Endothelial cell of umbilical vein (primary cell): Measurements from ENCODE around the gene MAP1S. TPM values are rescaled to one million over a fixed set of nuclear protein-coding genes. Genes with fewer than 3 reads are reported as not detected.
A peak's percentile ranks its signal among the peaks of the same experiment; 100 is the strongest.

Experiments used
- BruUV-seq: library from RNA; stranded (reverse); fragments of 400-500 nt; replicated peaks from 2 replicates; lab custom pipeline; 2021; lab: Mats Ljungman, UMichigan
- CTCF ChIA-PET: fragments of 300-600, 350-600 bp; sonication (Branson Sonifier 250); formaldehyde crosslinking; loops from one replicate; lab custom pipeline; 2021; ENCODE audit warnings: antibody characterized with exemption, inconsistent platforms; lab: Charles Lee
- POLR2A ChIA-PET: fragments of 300-600, 350-600 bp; sonication (Branson Sonifier 250); formaldehyde crosslinking; loops from one replicate; lab custom pipeline; 2021; ENCODE audit warnings: antibody characterized with exemption, inconsistent platforms; lab: Charles Lee
- DNase-seq: peaks from one replicate; pipeline ENCODE4 v3.0.0-alpha.2; 2011; ENCODE audit warnings: low read depth, low spot score
- FAIRE-seq: peaks from 2 replicates; lab custom pipeline; 2011; peaks lifted over from hg19 to GRCh38; lab: Jason Lieb, UNC
- H2AFZ ChIP-seq: 2 replicates; pipeline ENCODE4 v1.6.0; 2012; ENCODE audit warnings: low read depth, low read length, control low read depth, inconsistent platforms
- H3K27ac ChIP-seq: 2 replicates; pipeline ENCODE4 v1.5.1; 2011; ENCODE audit warnings: low read depth, mild to moderate bottlenecking, control low read depth, low read length, moderate library complexity; ENCODE audit not compliant: insufficient read depth
- H3K27me3 ChIP-seq, 2 experiments: 2 replicates each; pipeline versions ENCODE4 v1.6.0 to v1.6.1; 2011; ENCODE audit warnings: low read length in 2 of 2, mixed read lengths in 1 of 2; ENCODE audit not compliant: control insufficient read depth in 2 of 2, insufficient read depth in 2 of 2
- H3K36me3 ChIP-seq, 2 experiments: 2 replicates in 1 of 2; 3 replicates in 1 of 2; pipeline ENCODE4 v1.5.1; 2011; ENCODE audit warnings: low read length in 2 of 2, mild to moderate bottlenecking in 1 of 2, moderate library complexity in 1 of 2; ENCODE audit not compliant: control insufficient read depth in 2 of 2, insufficient read depth in 2 of 2; ENCODE audit errors: extremely low read depth in 1 of 2
- H3K4me1 ChIP-seq: 3 replicates; pipeline ENCODE4 v1.5.1; 2011; ENCODE audit warnings: mild to moderate bottlenecking, low read length; ENCODE audit not compliant: control insufficient read depth, insufficient read depth; ENCODE audit errors: extremely low read depth
- H3K4me2 ChIP-seq: 2 replicates; pipeline ENCODE4 v1.6.1; 2011; ENCODE audit warnings: low read length, control low read depth, mixed read lengths; ENCODE audit not compliant: insufficient read depth
- H3K4me3 ChIP-seq, 3 experiments: fragments of 200-600 bp in 1 of 3; sonication (generic), shearing (Covaris generic) in 1 of 3; replicated peaks in 1 of 3; 2 replicates each; pipeline ENCODE4 v1.5.1; 2011 to 2016; ENCODE audit warnings: control low read depth in 3 of 3, low read length in 3 of 3, mild to moderate bottlenecking in 2 of 3, inconsistent platforms in 1 of 3, low read depth in 1 of 3, moderate library complexity in 1 of 3; ENCODE audit not compliant: insufficient read depth in 1 of 3
- H3K79me2 ChIP-seq: 2 replicates; pipeline ENCODE4 v1.6.0; 2012; ENCODE audit warnings: low read length, inconsistent platforms; ENCODE audit not compliant: control insufficient read depth, insufficient read depth
- H3K9ac ChIP-seq: replicated peaks from 2 replicates; pipeline ENCODE3; 2011; ENCODE audit warnings: low read length, control low read depth; ENCODE audit not compliant: insufficient read depth; ENCODE audit errors: extremely low read depth
- H3K9me1 ChIP-seq: replicated peaks from 3 replicates; pipeline ENCODE4 v1.6.0; 2011; ENCODE audit warnings: mild to moderate bottlenecking, low read length; ENCODE audit not compliant: control insufficient read depth, insufficient read depth; ENCODE audit errors: extremely low read depth
- H3K9me3 ChIP-seq: replicated peaks from 2 replicates; pipeline ENCODE4 v1.5.1; 2012; ENCODE audit warnings: low read length, inconsistent platforms; ENCODE audit not compliant: control insufficient read depth, insufficient read depth
- H4K20me1 ChIP-seq: replicated peaks from 2 replicates; pipeline ENCODE3; 2011; ENCODE audit warnings: mild to moderate bottlenecking, low read length; ENCODE audit not compliant: control insufficient read depth, insufficient read depth; ENCODE audit errors: extremely low read depth
- CTCF ChIP-seq, 2 donors: IDR thresholded peaks; 1 replicate in 1 of 2; 2 replicates in 1 of 2; pipeline ENCODE4 v1.5.1; 2011; ENCODE audit warnings: low read length in 2 of 2, mild to moderate bottlenecking in 2 of 2, moderate library complexity in 2 of 2, control low read depth in 1 of 2, inconsistent platforms in 1 of 2, low read depth in 1 of 2; ENCODE audit not compliant: insufficient read depth in 1 of 2; ENCODE audit errors: extremely low read depth in 1 of 2
- EZH2 ChIP-seq: IDR thresholded peaks from 2 replicates; pipeline ENCODE4 v1.6.1; 2012; ENCODE audit warnings: borderline replicate concordance, low read depth, mild to moderate bottlenecking, moderate library complexity, low read length, inconsistent platforms; ENCODE audit not compliant: severe bottlenecking
- GATA2 ChIP-seq: IDR thresholded peaks from 2 replicates; pipeline ENCODE4 v1.7.0; 2011; ENCODE audit warnings: low read depth, mild to moderate bottlenecking, moderate library complexity, mixed read lengths, low read length; ENCODE audit not compliant: insufficient read length, insufficient read depth
- MAX ChIP-seq: IDR thresholded peaks from 2 replicates; pipeline ENCODE4 v1.6.1; 2011; ENCODE audit not compliant: insufficient read depth, insufficient read length
- POLR2AphosphoS5 ChIP-seq: IDR thresholded peaks from 2 replicates; pipeline ENCODE4 v1.6.1; 2012; ENCODE audit warnings: low read depth, mild to moderate bottlenecking, control low read depth, low read length, moderate library complexity; ENCODE audit not compliant: insufficient read depth
- dilution Hi-C: fragments of 300-500 bp; cut with MboI; formaldehyde crosslinking; loops from one replicate; pipeline ENCODE4 v1.15.0; 2019; ENCODE audit warnings: low sequenced_read_pairs; ENCODE audit not compliant: extremely low pct_ligation_motif_present
- intact Hi-C: fragments of 100-400 bp; cut with micrococcal nuclease; formaldehyde crosslinking; loops from one replicate; pipeline ENCODE4 v1.10.0; 2022
- polyA plus RNA-seq, 4 experiments: library from polyadenylated mRNA; depleted of rRNA in 3 of 4; stranded (reverse) in 3 of 4; unstranded in 1 of 4; fragments of >200 nt; gene quantifications; 2 replicates each; pipeline versions ENCODE4 v1.2.1 to v1.2.3, GENCODE V29; 2011 to 2012; ENCODE audit warnings: missing spikeins in 1 of 4
- total RNA-seq: library from RNA; stranded (reverse); gene quantifications from 2 replicates; pipeline ENCODE4 v1.2.3, GENCODE V29; 2021

The MAP1S gene
- total and polyA plus RNA-seq, 2 donors (not counting 3 experiments of a cell fraction or from before 2014, with no cell fraction given) = 94.8 to 143 TPM

- no peaks in the 10 kb centered on the region for H3K4me1 ChIP-seq
- TF ChIP-seq EZH2 (no peak), GATA2 (no peak), MAX (no peak), POLR2AphosphoS5 (no peak), CTCF (IDR thresholded peaks at IDR 0.05; ENCODE audit: extremely low read depth in 1 of 2, insufficient read depth in 1 of 2, low read depth in 1 of 2, low read length in 2 of 2) (peak; percentile 85)
Observed at GRCh38 chr19:17703824-17704463, 15.3 kb upstream of the MAP1S start.

More at GRCh38 chr19:17703824-17704463, 15.3 kb upstream of the MAP1S start:
- H4K20me1 ChIP-seq = no peaks in the 10 kb centered on the region
- H3K27ac ChIP-seq = no peak overlapping the region
- POLR2A ChIA-PET = interaction anchor here (0.5 to 1.1 kb wide), 2 partner anchors 63 to 363 kb away, joined by 3 to 7 read pairs; no protein-coding TSS in a partner anchor
- FAIRE-seq = peak; percentile 85
- peak; percentile 60 for DNase-seq
- no peaks in the 10 kb centered on the region for H3K79me2 ChIP-seq
- no peaks in the 10 kb centered on the region for H3K9me1 ChIP-seq
- no peak overlapping the region for H2AFZ ChIP-seq
- dilution Hi-C loops = no loop called here
- no peaks in the 10 kb centered on the region for H3K36me3 ChIP-seq
- no peak overlapping the region for H3K9ac ChIP-seq
- no peaks in the 10 kb centered on the region for H3K27me3 ChIP-seq
- intact Hi-C loops = loop anchor here (1.0 to 5.0 kb wide), 3 partner anchors 43 to 151 kb away; no protein-coding TSS in a partner anchor
- H3K4me3 ChIP-seq = no peak overlapping the region
- CTCF ChIA-PET = interaction anchor here (1.1 to 8.0 kb wide), 9 partner anchors 10 to 152 kb away, joined by 3 to 182 read pairs (median 6); partner anchors contain the start of gene MAP1S
- H3K9me3 ChIP-seq = no peaks in the 10 kb centered on the region
- no TSS peak for BruUV-seq
- H3K4me2 ChIP-seq = no peak overlapping the region
